IPS-20b (cell line): Measurements from ENCODE around the gene MED4.
"Not testable (repeated sequence)": the region's sequence is repeated elsewhere in the genome, so short reads cannot be mapped to it uniquely, and the experiment has no call there.

ENCODE experiments used
- H3K27ac ChIP-seq: one replicate; pipeline ENCODE4 v1.5.1; 2013; ENCODE audit warnings: low read length
- H3K27me3 ChIP-seq: 2 replicates; pipeline ENCODE4 v1.6.1; 2013; ENCODE audit warnings: mild to moderate bottlenecking, low read length, inconsistent platforms; ENCODE audit not compliant: insufficient read depth
- H3K36me3 ChIP-seq: 2 replicates; pipeline ENCODE4 v1.6.1; 2013; ENCODE audit warnings: low read depth, mild to moderate bottlenecking, inconsistent platforms, low read length, moderate library complexity; ENCODE audit not compliant: insufficient read depth
- H3K4me1 ChIP-seq: 2 replicates; pipeline ENCODE4 v1.6.1; 2013; ENCODE audit warnings: mild to moderate bottlenecking, control low read depth, inconsistent platforms, low read length, moderate library complexity; ENCODE audit not compliant: insufficient read depth
- H3K4me3 ChIP-seq: 2 replicates; pipeline ENCODE4 v1.5.1; 2013; ENCODE audit warnings: mild to moderate bottlenecking, low read length, inconsistent platforms
- H3K9ac ChIP-seq: 2 replicates; pipeline ENCODE4 v1.6.1; 2013; ENCODE audit warnings: low read depth, mild to moderate bottlenecking, inconsistent platforms, low read length, moderate library complexity
- H3K9me3 ChIP-seq: 2 replicates; pipeline ENCODE4 v1.6.1; 2013; ENCODE audit warnings: mild to moderate bottlenecking, low read depth, low read length, inconsistent platforms; ENCODE audit not compliant: insufficient read depth

Gene MED4

DNA sequence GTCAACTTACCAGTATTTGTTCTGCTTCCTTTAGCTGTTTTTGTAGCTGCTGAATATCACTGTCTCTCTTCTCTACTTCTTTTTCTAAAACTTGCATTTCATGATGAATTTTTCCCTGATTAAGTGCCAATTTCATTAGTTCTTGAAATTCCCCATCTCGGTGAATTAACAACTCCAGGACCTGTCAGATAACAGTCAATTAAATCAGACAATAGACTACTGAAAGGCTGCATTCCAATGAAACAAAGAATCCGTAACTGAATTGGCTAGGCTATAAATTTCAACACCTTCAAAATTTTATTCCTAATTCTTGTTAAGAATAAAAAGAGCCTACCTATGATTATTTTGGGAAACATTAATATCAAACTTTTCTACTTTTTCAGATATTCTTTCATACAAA lies 8.6 kb downstream of the MED4 start:
- Histone ChIP-seq H3K9me3 (no peaks in the 10 kb centered on the region), H3K4me3 (no peak overlapping the region), H3K4me1 (no peaks in the 10 kb centered on the region), H3K27me3 (no peaks in the 10 kb centered on the region), H3K36me3 (peaks cover 50% of the 10 kb centered on the region), H3K27ac (no peak overlapping the region), H3K9ac (no peak overlapping the region)

DNA sequence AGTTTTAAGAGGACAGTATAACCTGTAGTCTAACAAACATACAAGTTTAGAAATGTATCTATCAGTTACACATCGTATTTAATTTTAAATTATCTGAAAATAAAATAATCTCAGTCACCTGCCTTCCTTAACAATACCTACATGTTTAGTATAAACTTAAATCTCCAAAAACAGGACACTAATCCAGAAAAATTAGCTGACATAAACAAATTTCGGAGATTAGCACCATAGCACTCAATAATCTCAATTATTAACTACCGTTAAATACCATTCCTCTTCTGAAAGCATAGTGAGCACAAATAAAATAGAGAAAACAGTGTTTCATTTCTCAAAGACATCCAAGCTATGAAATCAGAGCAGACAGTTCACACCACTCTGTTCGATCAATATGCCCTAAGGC lies 13.2 kb downstream of the MED4 start:
- no peak overlapping the region for H3K9ac ChIP-seq
- H3K36me3 ChIP-seq: peaks cover 90% of the 10 kb centered on the region
- H3K4me1 ChIP-seq: no peaks in the 10 kb centered on the region
- no peaks in the 10 kb centered on the region for H3K27me3 ChIP-seq
- H3K9me3 ChIP-seq: no peaks in the 10 kb centered on the region
- H3K27ac ChIP-seq: no peak overlapping the region
- H3K4me3 ChIP-seq: no peak overlapping the region

DNA sequence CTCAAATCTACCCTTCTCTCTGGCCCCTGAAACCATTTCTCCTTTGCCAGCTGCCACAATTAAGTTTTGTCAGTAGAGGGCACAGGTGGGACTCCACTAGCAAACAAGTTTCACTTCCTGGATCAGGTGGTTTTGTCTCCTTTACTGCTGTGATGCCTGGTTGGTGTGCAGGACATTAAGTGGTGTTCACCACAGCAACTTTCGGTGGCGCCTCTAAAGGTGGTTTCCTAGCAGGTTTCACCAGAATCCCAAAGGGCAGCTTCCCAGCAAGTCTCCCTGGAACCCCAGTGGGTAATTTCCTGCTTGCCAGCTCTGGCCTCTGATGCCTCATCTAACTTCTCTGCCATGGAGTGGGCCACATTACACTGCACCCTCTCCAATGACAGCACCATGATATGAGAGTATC lies 16.6 kb downstream of the MED4 start:
- H3K9me3 ChIP-seq: peaks cover 18% of the 10 kb centered on the region
- H3K4me3 ChIP-seq: no peak overlapping the region
- H3K27ac ChIP-seq: no peak overlapping the region
- peaks cover 93% of the 10 kb centered on the region for H3K36me3 ChIP-seq
- H3K27me3 ChIP-seq: no peaks in the 10 kb centered on the region
- no peaks in the 10 kb centered on the region for H3K4me1 ChIP-seq
- H3K9ac ChIP-seq: no peak overlapping the region

DNA sequence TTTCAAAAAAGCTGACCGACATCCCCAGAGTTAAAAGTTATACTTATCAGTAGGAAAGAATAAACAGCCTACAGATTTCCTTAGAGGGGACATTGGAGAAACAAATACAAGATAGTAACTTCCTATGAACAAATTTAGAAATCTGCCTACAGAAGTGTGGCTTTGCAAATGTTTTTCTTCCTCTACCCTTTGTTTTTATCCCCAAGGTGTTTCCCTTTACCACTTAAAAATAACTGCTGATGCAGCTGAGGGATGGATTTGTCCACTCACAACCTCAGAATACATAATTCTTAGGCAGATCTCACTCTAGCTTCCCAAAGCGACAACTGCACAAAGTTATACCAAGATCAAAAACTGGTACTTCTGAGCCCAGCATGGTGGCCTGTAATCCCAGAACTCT lies 20.9 kb downstream of the MED4 start:
- Histone ChIP-seq H3K4me1 (no peaks in the 10 kb centered on the region), H3K36me3 (peaks cover 98% of the 10 kb centered on the region), H3K4me3 (no peak overlapping the region), H3K27ac (no peak overlapping the region), H3K9ac (no peak overlapping the region), H3K9me3 (peaks cover 58% of the 10 kb centered on the region), H3K27me3 (no peaks in the 10 kb centered on the region)

DNA sequence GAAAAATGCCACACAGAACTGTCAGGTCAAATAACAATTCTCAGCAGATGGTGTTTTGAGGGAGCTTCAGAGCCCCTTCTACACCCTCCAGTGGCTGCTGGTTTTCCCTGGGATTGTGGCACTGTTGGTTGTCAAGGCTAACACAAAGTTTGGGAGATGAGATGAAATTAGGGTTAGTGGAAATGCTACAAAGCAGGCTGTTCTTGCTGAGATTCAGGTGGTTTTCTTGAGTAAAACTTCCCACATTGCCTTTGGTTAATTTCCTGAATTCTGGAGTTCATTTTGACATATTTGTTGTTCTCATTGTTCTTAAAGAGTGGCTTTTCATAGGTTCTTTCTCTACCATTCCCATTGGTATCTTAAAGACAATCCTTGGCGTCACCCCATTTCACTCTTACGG lies 22.1 kb downstream of the MED4 start:
- peaks cover 98% of the 10 kb centered on the region for H3K36me3 ChIP-seq
- H3K27me3 ChIP-seq: no peaks in the 10 kb centered on the region
- no peak overlapping the region for H3K27ac ChIP-seq
- no peak overlapping the region for H3K4me3 ChIP-seq
- peaks cover 71% of the 10 kb centered on the region for H3K9me3 ChIP-seq
- no peak overlapping the region for H3K9ac ChIP-seq
- no peaks in the 10 kb centered on the region for H3K4me1 ChIP-seq

DNA sequence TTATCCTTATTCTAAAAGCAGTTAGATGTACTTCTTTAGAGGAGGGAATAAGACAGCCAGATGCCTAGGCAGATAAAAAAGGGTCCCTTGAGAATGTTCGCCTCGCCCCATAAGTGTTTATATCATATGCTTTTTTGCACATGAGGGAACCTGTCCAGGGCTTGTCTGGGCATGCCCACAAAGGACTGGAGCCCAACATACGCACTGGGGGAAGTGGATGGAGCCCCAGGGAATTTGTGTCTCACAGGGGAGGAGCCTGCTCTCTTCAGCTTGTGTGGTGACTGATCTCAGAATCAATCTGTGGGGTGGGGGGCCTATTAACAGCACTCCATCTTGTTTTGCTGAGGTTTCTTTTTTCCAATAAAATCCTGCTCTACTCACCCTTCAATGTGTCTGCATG lies 22.6 kb downstream of the MED4 start:
- H3K27me3 ChIP-seq: no peaks in the 10 kb centered on the region
- peaks cover 75% of the 10 kb centered on the region for H3K9me3 ChIP-seq
- no peak overlapping the region for H3K4me3 ChIP-seq
- no peaks in the 10 kb centered on the region for H3K4me1 ChIP-seq
- H3K27ac ChIP-seq: no peak overlapping the region
- H3K36me3 ChIP-seq: peaks cover 98% of the 10 kb centered on the region
- no peak overlapping the region for H3K9ac ChIP-seq

DNA sequence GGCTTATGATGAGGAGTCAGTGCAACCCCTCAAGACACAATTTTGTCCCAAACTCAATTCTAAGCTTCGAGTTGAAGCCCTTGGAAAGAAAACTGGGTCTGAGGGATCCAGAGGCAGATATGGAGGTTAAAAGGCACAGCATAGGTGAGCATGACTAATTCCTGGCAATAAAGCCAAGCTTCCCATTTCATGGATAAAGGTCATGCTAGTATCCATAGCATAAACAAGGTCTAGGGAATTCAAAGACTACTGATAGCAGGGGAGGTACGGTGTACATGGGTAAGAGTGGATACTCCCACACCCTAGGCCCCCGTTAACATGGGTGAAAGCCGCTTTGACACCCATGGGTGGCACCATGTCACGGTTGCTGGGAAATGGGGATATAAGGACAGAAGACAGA lies 24.0 kb downstream of the MED4 start:
- Histone ChIP-seq H3K4me1 (no peaks in the 10 kb centered on the region), H3K27me3 (no peaks in the 10 kb centered on the region), H3K4me3 (0 out of 2 replicates have a peak overlapping the region, but pooled peaks have one; percentile 9), H3K9ac (no peak overlapping the region), H3K27ac (no peak overlapping the region), H3K36me3 (peaks cover 98% of the 10 kb centered on the region), H3K9me3 (peaks cover 89% of the 10 kb centered on the region)

DNA sequence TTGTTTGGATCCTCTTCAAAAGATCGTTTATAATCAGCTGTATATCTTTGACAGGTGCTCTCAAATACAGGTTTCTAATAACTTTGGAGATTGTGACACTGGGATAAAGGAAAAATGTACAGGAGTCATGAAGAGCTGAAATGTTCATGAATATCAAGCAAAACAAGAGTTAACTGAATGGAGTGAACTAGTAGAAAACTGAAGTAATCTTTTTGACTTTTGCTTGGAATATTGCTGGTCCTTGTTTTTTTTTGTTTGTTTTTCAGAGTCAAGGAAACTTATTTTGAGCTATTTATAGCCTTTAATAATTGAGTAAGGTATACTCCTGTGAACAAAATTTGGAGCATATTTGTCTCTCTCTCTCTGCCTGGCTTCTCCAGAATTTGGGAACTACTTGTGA lies 25.3 kb downstream of the MED4 start:
- peaks cover 85% of the 10 kb centered on the region for H3K9me3 ChIP-seq
- H3K9ac ChIP-seq: no peak overlapping the region
- H3K36me3 ChIP-seq: peaks cover 92% of the 10 kb centered on the region
- no peaks in the 10 kb centered on the region for H3K4me1 ChIP-seq
- H3K27ac ChIP-seq: no peak overlapping the region
- no peaks in the 10 kb centered on the region for H3K27me3 ChIP-seq
- H3K4me3 ChIP-seq: no peak overlapping the region

DNA sequence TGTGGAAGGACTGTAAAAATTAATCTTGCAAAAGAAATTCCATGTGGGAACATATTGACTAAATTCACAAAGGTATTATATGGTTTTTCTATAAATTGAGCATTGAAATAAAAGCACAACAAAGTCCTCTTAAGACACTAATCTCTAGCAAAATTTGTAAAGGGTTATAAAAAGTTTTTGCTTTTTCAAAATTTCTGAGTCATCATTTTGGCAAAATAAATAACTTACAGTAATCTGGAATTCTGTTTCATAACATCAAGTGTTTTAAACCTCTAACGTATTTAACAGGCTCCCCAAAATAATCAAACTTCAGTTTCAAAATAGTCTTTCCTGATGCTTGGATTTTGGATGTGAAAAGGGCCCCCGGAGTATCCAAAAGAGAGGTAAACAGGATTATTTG lies 26.0 kb downstream of the MED4 start:
- H3K4me3 ChIP-seq: no peak overlapping the region
- peaks cover 86% of the 10 kb centered on the region for H3K36me3 ChIP-seq
- no peaks in the 10 kb centered on the region for H3K27me3 ChIP-seq
- H3K4me1 ChIP-seq: no peaks in the 10 kb centered on the region
- no peak overlapping the region for H3K9ac ChIP-seq
- no peak overlapping the region for H3K27ac ChIP-seq
- H3K9me3 ChIP-seq: peaks cover 79% of the 10 kb centered on the region

DNA sequence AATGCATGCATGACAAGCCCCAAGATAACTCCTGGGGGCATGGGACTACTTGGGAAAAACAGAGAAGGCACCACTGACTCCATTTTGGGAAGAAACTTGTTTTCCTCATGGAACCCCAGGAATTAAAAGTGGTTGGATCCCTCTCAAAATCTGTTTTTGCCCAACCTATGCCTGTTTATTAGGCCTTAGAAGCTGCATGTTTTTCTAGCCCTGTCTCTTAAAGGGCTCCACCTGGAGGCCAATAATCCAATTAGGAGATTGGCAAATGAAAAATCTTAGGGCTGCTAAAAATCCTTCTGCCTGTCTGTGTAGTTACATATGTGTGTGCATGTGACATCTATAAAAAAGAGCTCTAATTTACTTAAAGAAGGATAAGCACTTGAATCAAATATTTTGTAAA lies 26.9 kb downstream of the MED4 start:
- Histone ChIP-seq H3K9me3 (peaks cover 72% of the 10 kb centered on the region), H3K27me3 (no peaks in the 10 kb centered on the region), H3K27ac (no peak overlapping the region), H3K36me3 (peaks cover 77% of the 10 kb centered on the region), H3K9ac (no peak overlapping the region), H3K4me1 (no peaks in the 10 kb centered on the region), H3K4me3 (no peak overlapping the region)

DNA sequence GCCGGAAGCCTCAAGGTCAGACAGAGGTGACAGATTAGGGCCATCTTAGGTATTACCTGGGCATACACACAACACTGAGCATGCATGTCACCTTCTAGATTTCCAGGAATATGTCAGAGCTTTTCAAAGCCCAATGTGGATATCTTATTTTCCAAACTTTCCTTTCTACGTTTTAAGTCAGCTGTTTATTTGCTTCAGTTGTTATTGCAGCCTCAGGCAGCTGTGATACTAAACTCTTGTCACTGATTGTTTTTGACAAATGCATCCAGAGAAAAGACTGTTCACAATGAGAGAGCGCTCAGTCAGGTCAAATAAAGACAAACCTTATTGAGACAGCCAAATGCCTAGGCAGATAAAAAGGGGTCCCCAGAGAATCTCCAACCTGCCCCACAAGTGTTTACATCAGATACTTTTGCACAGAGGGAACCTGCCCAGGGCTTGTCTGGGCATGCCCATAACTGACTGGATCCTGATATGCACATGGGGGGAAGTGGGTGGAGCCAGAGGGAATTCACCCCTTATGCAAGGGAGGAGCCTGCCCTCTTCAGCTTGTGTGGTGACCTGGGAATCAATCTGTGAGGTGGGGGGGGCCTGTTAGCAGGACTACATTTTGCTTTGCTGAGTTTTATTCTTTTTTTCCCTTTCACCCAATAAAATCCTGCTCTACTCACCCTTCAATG lies 28.5 kb downstream of the MED4 start:
- Histone ChIP-seq H3K27me3 (no peaks in the 10 kb centered on the region), H3K9me3 (peaks cover 56% of the 10 kb centered on the region), H3K36me3 (peaks cover 61% of the 10 kb centered on the region), H3K4me3 (no peak overlapping the region), H3K9ac (no peak overlapping the region), H3K27ac (no peak overlapping the region), H3K4me1 (no peaks in the 10 kb centered on the region)

DNA sequence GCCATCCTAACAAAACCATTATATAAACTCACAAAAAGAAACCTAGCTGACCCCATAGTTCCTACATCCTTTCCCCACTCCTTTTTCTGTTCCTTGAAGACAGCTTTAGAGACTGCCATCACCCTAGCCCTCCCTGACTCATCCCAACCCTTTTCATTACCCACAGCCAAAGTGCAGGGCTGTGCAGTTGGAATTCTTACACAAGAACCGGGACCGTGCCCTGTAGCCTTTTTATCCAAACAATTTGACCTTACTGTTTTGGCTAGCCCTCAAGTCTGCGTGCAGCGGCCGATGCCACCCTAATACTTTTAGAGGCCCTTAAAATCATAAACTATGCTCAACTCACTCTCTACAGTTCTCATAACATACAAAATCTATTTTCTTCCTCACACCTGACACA lies 35.0 kb downstream of the MED4 start:
- not testable (repeated sequence) for H3K27ac ChIP-seq, H3K27me3 ChIP-seq, H3K4me1 ChIP-seq, H3K9ac ChIP-seq, H3K4me3 ChIP-seq, H3K36me3 ChIP-seq, H3K9me3 ChIP-seq
